Calu3 (cell line): ENCODE data around the gene SMAP1. TPM values are rescaled to one million over a fixed set of nuclear protein-coding genes. Genes with fewer than 3 reads are reported as not detected.

Experiments
- BruUV-seq: library from RNA; stranded (reverse); fragments of 400-500 nt; replicated peaks from 2 replicates; lab custom pipeline; 2021; lab: Mats Ljungman, UMichigan
- CTCF ChIA-PET: fragments of 300-600 bp; sonication (Branson Sonifier 250); formaldehyde crosslinking; loops from one replicate; lab custom pipeline; 2022; ENCODE audit warnings: antibody characterized with exemption; lab: Charles Lee
- DNase-seq: peaks from one replicate; pipeline ENCODE4 v3.0.0; 2022
- H3K27ac Mint-ChIP-seq: one replicate; pipeline ENCODE4 v1.8.0; 2022; ENCODE audit warnings: mixed read lengths; ENCODE audit not compliant: unreplicated experiment
- H3K27me3 Mint-ChIP-seq: one replicate; pipeline ENCODE4 v1.8.0; 2022; ENCODE audit warnings: mixed read lengths; ENCODE audit not compliant: unreplicated experiment
- H3K36me3 Mint-ChIP-seq: one replicate; pipeline ENCODE4 v1.8.0; 2022; ENCODE audit warnings: mild to moderate bottlenecking, moderate library complexity, mixed read lengths; ENCODE audit not compliant: insufficient read depth, unreplicated experiment
- H3K4me1 Mint-ChIP-seq: one replicate; pipeline ENCODE4 v1.8.0; 2022; ENCODE audit warnings: mild to moderate bottlenecking, low read depth, mixed read lengths; ENCODE audit not compliant: unreplicated experiment
- H3K4me3 Mint-ChIP-seq: one replicate; pipeline ENCODE4 v1.8.0; 2022; ENCODE audit warnings: mild to moderate bottlenecking, low read depth, moderate library complexity, mixed read lengths; ENCODE audit not compliant: unreplicated experiment
- H3K9me3 Mint-ChIP-seq: one replicate; pipeline ENCODE4 v1.8.0; 2022; ENCODE audit warnings: low read depth, mixed read lengths; ENCODE audit not compliant: unreplicated experiment
- CTCF ChIP-seq: fragments of 200-600 bp; IDR thresholded peaks from one replicate; pipeline ENCODE4 v1.8.0; 2022; ENCODE audit warnings: antibody characterized with exemption; ENCODE audit not compliant: unreplicated experiment
- intact Hi-C: fragments of 100-400 bp; cut with micrococcal nuclease; formaldehyde crosslinking; loops from one replicate; pipeline ENCODE4 v1.10.0; 2022; ENCODE audit not compliant: unreplicated experiment
- total RNA-seq: library from RNA; stranded (reverse); gene quantifications from 2 replicates; pipeline ENCODE4 v1.2.3, GENCODE V29; 2022

SMAP1 gene
- total RNA-seq, 1 experiment from 2014 or later: 35.7 TPM

GRCh38 chr6:70838907-70839285, 171.2 kb downstream of the SMAP1 start:
- no peak overlapping the region for H3K27ac Mint-ChIP-seq
- H3K36me3 Mint-ChIP-seq: no peaks in the 10 kb centered on the region
- CTCF ChIA-PET: no interaction called here
- no TSS peak for BruUV-seq
- intact Hi-C loops: no loop called here
- H3K27me3 Mint-ChIP-seq: no peaks in the 10 kb centered on the region
- TF ChIP-seq CTCF: no peak
- H3K4me1 Mint-ChIP-seq: no peaks in the 10 kb centered on the region
- no peaks in the 10 kb centered on the region for H3K9me3 Mint-ChIP-seq
- no peak for DNase-seq
- no peak overlapping the region for H3K4me3 Mint-ChIP-seq

GRCh38 chr6:70839286-70840266, 171.9 kb downstream of the SMAP1 start:
- Mint-ChIP-seq H3K36me3 (no peaks in the 10 kb centered on the region), H3K27ac (no peak overlapping the region), H3K4me3 (no peak overlapping the region), H3K9me3 (no peaks in the 10 kb centered on the region), H3K4me1 (no peaks in the 10 kb centered on the region), H3K27me3 (no peaks in the 10 kb centered on the region)
- intact Hi-C loops: no loop called here
- DNase-seq: no peak
- TF ChIP-seq CTCF: no peak
- CTCF ChIA-PET: no interaction called here
- BruUV-seq: no TSS peak

GRCh38 chr6:70841112-70841511, 173.4 kb downstream of the SMAP1 start:
- DNase-seq: no peak
- no peak overlapping the region for H3K27ac Mint-ChIP-seq
- CTCF ChIA-PET: no interaction called here
- TF ChIP-seq CTCF: no peak
- intact Hi-C loops: no loop called here
- peaks cover 3% of the 10 kb centered on the region for H3K4me1 Mint-ChIP-seq
- no peaks in the 10 kb centered on the region for H3K36me3 Mint-ChIP-seq
- no TSS peak for BruUV-seq
- H3K4me3 Mint-ChIP-seq: no peak overlapping the region
- no peaks in the 10 kb centered on the region for H3K27me3 Mint-ChIP-seq
- no peaks in the 10 kb centered on the region for H3K9me3 Mint-ChIP-seq

- no peaks in the 10 kb centered on the region for H3K9me3 Mint-ChIP-seq
- H3K27me3 Mint-ChIP-seq: no peaks in the 10 kb centered on the region
- H3K27ac Mint-ChIP-seq: no peak overlapping the region
- intact Hi-C loops: no loop called here
- BruUV-seq: no TSS peak
- CTCF ChIA-PET: no interaction called here
- H3K36me3 Mint-ChIP-seq: no peaks in the 10 kb centered on the region
- DNase-seq: no peak
- H3K4me3 Mint-ChIP-seq: no peak overlapping the region
- peaks cover 9% of the 10 kb centered on the region for H3K4me1 Mint-ChIP-seq
- TF ChIP-seq CTCF: no peak
Measured at GRCh38 chr6:70842541-70842940, 174.9 kb downstream of the SMAP1 start.
